CD8-positive, alpha-beta memory T cell (primary cell): ENCODE data around the gene ATP4A. TPM values are rescaled to one million over a fixed set of nuclear protein-coding genes. Genes with fewer than 3 reads are reported as not detected.
A peak's percentile ranks its signal among the peaks of the same experiment; 100 is the strongest.

Experiments
- CTCF ChIA-PET: fragments of 350-600 bp; sonication (Branson Sonifier 250); formaldehyde crosslinking; loops from one replicate; lab custom pipeline; 2021; ENCODE audit warnings: antibody characterized with exemption; lab: Charles Lee
- POLR2A ChIA-PET: fragments of 350-600 bp; sonication (Branson Sonifier 250); formaldehyde crosslinking; loops from one replicate; lab custom pipeline; 2021; ENCODE audit warnings: antibody characterized with exemption; lab: Charles Lee
- DNase-seq, 5 donors: peaks; one replicate each; pipeline versions ENCODE4 v3.0.0 to v3.0.0-alpha.2; 2020 to 2022; ENCODE audit warnings: mixed read lengths in 1 of 5
- H3K27ac ChIP-seq: one replicate; pipeline ENCODE4 v1.7.0; 2013; ENCODE audit warnings: low read depth, mild to moderate bottlenecking, low read length, moderate library complexity
- H3K27me3 ChIP-seq: 2 replicates; pipeline ENCODE4 v1.7.0; 2013; ENCODE audit warnings: low read length, mild to moderate bottlenecking; ENCODE audit not compliant: insufficient read depth, poor library complexity, severe bottlenecking
- H3K36me3 ChIP-seq: 2 replicates; pipeline ENCODE4 v1.7.0; 2013; ENCODE audit warnings: mild to moderate bottlenecking, low read length, moderate library complexity; ENCODE audit not compliant: insufficient read depth
- H3K4me1 ChIP-seq: 2 replicates; pipeline ENCODE4 v1.7.0; 2013; ENCODE audit warnings: mild to moderate bottlenecking, low read length, moderate library complexity; ENCODE audit not compliant: insufficient read depth
- H3K4me3 ChIP-seq: 2 replicates; pipeline ENCODE4 v1.7.0; 2013; ENCODE audit warnings: mild to moderate bottlenecking, low read length
- H3K9me3 ChIP-seq: 2 replicates; pipeline ENCODE4 v1.7.0; 2013; ENCODE audit warnings: mild to moderate bottlenecking, low read length
- H3K27ac Mint-ChIP-seq, 8 donors: one replicate each; pipeline ENCODE4 v1.8.0; 2020 to 2021; ENCODE audit warnings: mixed read lengths in 8 of 8, mild to moderate bottlenecking in 6 of 8, inconsistent platforms in 3 of 8, moderate library complexity in 3 of 8
- H3K27me3 Mint-ChIP-seq, 2 donors: one replicate each; pipeline ENCODE4 v1.8.0; 2020 to 2021; ENCODE audit warnings: mixed read lengths in 2 of 2, mild to moderate bottlenecking in 1 of 2, moderate library complexity in 1 of 2
- H3K36me3 Mint-ChIP-seq, 3 donors: one replicate each; pipeline ENCODE4 v1.8.0; 2020 to 2021; ENCODE audit warnings: mixed read lengths in 3 of 3, inconsistent platforms in 1 of 3, mild to moderate bottlenecking in 1 of 3
- H3K4me1 Mint-ChIP-seq, 3 donors: one replicate each; pipeline ENCODE4 v1.8.0; 2020 to 2021; ENCODE audit warnings: mixed read lengths in 3 of 3, inconsistent platforms in 1 of 3, mild to moderate bottlenecking in 1 of 3
- H3K4me3 Mint-ChIP-seq, 7 donors: one replicate each; pipeline ENCODE4 v1.8.0; 2020 to 2021; ENCODE audit warnings: mixed read lengths in 7 of 7, mild to moderate bottlenecking in 6 of 7, moderate library complexity in 4 of 7, inconsistent platforms in 2 of 7
- H3K9me3 Mint-ChIP-seq, 5 donors: one replicate each; pipeline ENCODE4 v1.8.0; 2020 to 2022; ENCODE audit warnings: mixed read lengths in 5 of 5, mild to moderate bottlenecking in 3 of 5, moderate library complexity in 2 of 5, inconsistent platforms in 1 of 5
- polyA plus RNA-seq: library from polyadenylated mRNA; unstranded; fragments of 300-500 nt; fragmentation: Illumina TruSeq; gene quantifications from one replicate; pipeline ENCODE4 v1.2.3, GENCODE V29; 2021
- total RNA-seq, 2 experiments: library from RNA; stranded (reverse); gene quantifications; one replicate each; pipeline ENCODE4 v1.2.3, GENCODE V29; 2021

ATP4A gene
- total and polyA plus RNA-seq, 3 experiments from 2014 or later: not detected

DNA sequence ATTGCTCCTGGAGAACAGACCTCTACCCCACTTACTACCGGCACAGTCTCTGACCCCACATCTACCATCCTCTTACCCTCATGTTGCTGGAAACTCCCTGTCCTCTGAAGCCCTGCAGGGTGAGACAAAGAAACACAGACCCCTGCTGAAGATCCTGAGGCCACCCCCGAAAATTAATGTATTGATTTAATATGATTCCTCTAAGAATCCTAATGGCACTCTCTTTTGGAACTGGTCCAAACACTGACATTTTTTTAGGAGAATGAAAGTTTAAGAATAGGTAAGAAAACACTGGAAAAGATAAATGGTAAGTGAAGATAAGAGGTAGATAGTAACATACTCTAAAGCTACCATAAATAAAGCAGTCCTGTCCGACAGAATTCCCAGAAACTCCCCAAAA, 55.3 kb downstream of the ATP4A start:
- H3K27me3 Mint-ChIP-seq: peaks cover 17 to 45% of the 10 kb centered on the region in 2 donors
- no peaks in the 10 kb centered on the region for H3K36me3 Mint-ChIP-seq
- ChIA-PET POLR2A (no interaction called here), CTCF (interaction anchor here (1.4 to 2.2 kb wide), 3 partner anchors 13 to 312 kb away, joined by 3 to 9 read pairs (median 5); no protein-coding TSS in a partner anchor)
- DNase-seq: no peak
- Histone ChIP-seq H3K27ac (no peak overlapping the region), H3K27me3 (peaks cover 7% of the 10 kb centered on the region), H3K4me1 (peaks cover 17% of the 10 kb centered on the region), H3K4me3 (no peak overlapping the region), H3K36me3 (no peaks in the 10 kb centered on the region), H3K9me3 (no peaks in the 10 kb centered on the region)
- peaks cover 16 to 23% (median 17%) of the 10 kb centered on the region in 3 donors for H3K4me1 Mint-ChIP-seq
- peak overlapping the region in 5 of 8 donors; percentile 23 to 80 (median 63) for H3K27ac Mint-ChIP-seq
- no peaks in the 10 kb centered on the region for H3K9me3 Mint-ChIP-seq
- no peak overlapping the region for H3K4me3 Mint-ChIP-seq

- DNase-seq: no peak
- Histone ChIP-seq H3K36me3 (no peaks in the 10 kb centered on the region), H3K4me1 (peaks cover 17% of the 10 kb centered on the region), H3K4me3 (no peak overlapping the region), H3K27me3 (peaks cover 7% of the 10 kb centered on the region), H3K27ac (no peak overlapping the region), H3K9me3 (no peaks in the 10 kb centered on the region)
- no peaks in the 10 kb centered on the region for H3K36me3 Mint-ChIP-seq
- ChIA-PET POLR2A (no interaction called here), CTCF (interaction anchor here (1.4 to 2.2 kb wide), 3 partner anchors 13 to 313 kb away, joined by 3 to 9 read pairs (median 5); no protein-coding TSS in a partner anchor)
- no peak overlapping the region for H3K4me3 Mint-ChIP-seq
- no peaks in the 10 kb centered on the region for H3K9me3 Mint-ChIP-seq
- peaks cover 16 to 23% (median 17%) of the 10 kb centered on the region in 3 donors for H3K4me1 Mint-ChIP-seq
- peaks cover 17 to 39% of the 10 kb centered on the region in 2 donors for H3K27me3 Mint-ChIP-seq
- H3K27ac Mint-ChIP-seq: peak overlapping the region in 1 of 8 donors; percentile 51
Observed at GRCh38 chr19:35507561-35507960, 55.9 kb downstream of the ATP4A start.

DNA sequence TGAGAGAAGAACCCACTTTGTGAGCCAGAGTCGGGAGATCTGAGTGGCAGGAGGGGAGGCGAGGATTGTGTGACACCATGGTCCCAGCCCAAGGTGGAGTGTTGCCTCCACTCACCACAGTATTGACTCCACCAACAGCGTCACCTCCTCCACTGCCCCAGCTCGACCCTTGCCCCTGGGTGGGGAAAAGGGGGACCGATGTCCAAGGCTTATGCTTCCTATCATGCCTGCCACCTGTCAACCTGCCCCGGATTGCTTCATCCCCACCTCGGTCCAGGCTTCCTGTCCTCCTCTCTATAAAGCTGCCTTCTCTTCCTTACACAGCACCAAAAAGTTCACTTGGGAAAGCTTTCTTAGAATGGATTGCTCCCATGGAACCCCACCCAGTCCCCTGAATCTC, 57.4 kb downstream of the ATP4A start:
- no peaks in the 10 kb centered on the region for H3K36me3 Mint-ChIP-seq
- Histone ChIP-seq H3K36me3 (no peaks in the 10 kb centered on the region), H3K9me3 (no peaks in the 10 kb centered on the region), H3K27me3 (peaks cover 7% of the 10 kb centered on the region), H3K4me3 (no peak overlapping the region), H3K27ac (no peak overlapping the region), H3K4me1 (peaks cover 17% of the 10 kb centered on the region)
- H3K27ac Mint-ChIP-seq: peak overlapping the region in 1 of 8 donors; percentile 9
- DNase-seq: no peak
- no peak overlapping the region for H3K4me3 Mint-ChIP-seq
- CTCF ChIA-PET: interaction anchor here (1.2 kb wide), 1 partner anchor 153 kb away, joined by 3 read pairs; no protein-coding TSS in a partner anchor
- POLR2A ChIA-PET: no interaction called here
- H3K9me3 Mint-ChIP-seq: no peaks in the 10 kb centered on the region
- peaks cover 20 to 27% (median 21%) of the 10 kb centered on the region in 3 donors for H3K4me1 Mint-ChIP-seq
- H3K27me3 Mint-ChIP-seq: peaks cover 12 to 35% of the 10 kb centered on the region in 2 donors

- Histone ChIP-seq H3K4me3 (no peak overlapping the region), H3K4me1 (no peaks in the 10 kb centered on the region), H3K36me3 (no peaks in the 10 kb centered on the region), H3K9me3 (no peaks in the 10 kb centered on the region), H3K27me3 (no peaks in the 10 kb centered on the region), H3K27ac (no peak overlapping the region)
- Mint-ChIP-seq H3K36me3 (no peaks in the 10 kb centered on the region), H3K9me3 (no peaks in the 10 kb centered on the region), H3K4me3 (no peak overlapping the region), H3K27ac (no peak overlapping the region), H3K27me3 (peaks cover 8 to 28% of the 10 kb centered on the region in 2 donors), H3K4me1 (peaks cover 3 to 5% (median 4%) of the 10 kb centered on the region in 3 donors)
- CTCF ChIA-PET: interaction anchor here (1.4 kb wide), 1 partner anchor 11 kb away, joined by 4 read pairs; no protein-coding TSS in a partner anchor
- POLR2A ChIA-PET: no interaction called here
- DNase-seq: no peak
Observed at GRCh38 chr19:35502751-35503150, 60.7 kb downstream of the ATP4A start.

GRCh38 chr19:35501684-35502083, 61.8 kb downstream of the ATP4A start:
- ChIA-PET POLR2A (no interaction called here), CTCF (interaction anchor here (0.9 kb wide), 1 partner anchor 9 kb away, joined by 3 read pairs; no protein-coding TSS in a partner anchor)
- H3K9me3 ChIP-seq: no peaks in the 10 kb centered on the region
- no peak overlapping the region for H3K4me3 Mint-ChIP-seq
- peaks cover 3 to 5% (median 4%) of the 10 kb centered on the region in 3 donors for H3K4me1 Mint-ChIP-seq
- no peaks in the 10 kb centered on the region for H3K9me3 Mint-ChIP-seq
- no peaks in the 10 kb centered on the region for H3K4me1 ChIP-seq
- DNase-seq: no peak
- no peaks in the 10 kb centered on the region for H3K27me3 ChIP-seq
- H3K36me3 Mint-ChIP-seq: no peaks in the 10 kb centered on the region
- no peak overlapping the region for H3K27ac ChIP-seq
- H3K27me3 Mint-ChIP-seq: peaks cover 10 to 24% of the 10 kb centered on the region in 2 donors
- H3K36me3 ChIP-seq: no peaks in the 10 kb centered on the region
- H3K27ac Mint-ChIP-seq: no peak overlapping the region
- H3K4me3 ChIP-seq: no peak overlapping the region

DNA sequence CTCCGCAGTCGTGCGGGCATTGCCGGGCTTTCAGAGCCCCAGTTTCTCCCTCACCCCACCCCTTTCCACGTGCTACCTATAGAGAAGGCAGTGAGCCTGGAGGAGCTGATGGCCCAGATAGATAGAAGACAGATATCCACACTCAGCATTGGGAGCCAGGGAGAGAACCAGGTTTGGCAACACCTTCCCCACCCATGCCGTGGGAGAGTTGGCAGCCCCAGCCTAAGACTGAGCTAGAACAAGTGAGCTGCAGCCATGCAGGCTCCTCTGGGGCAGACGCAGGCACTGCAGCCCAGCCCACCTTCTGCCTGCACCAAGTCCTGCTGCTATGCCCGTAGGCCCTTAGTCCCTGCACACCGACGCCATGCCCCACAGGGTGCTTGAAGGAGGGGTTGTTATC, 62.8 kb downstream of the ATP4A start:
- no peak overlapping the region for H3K27ac ChIP-seq
- H3K9me3 ChIP-seq: no peaks in the 10 kb centered on the region
- H3K27me3 ChIP-seq: no peaks in the 10 kb centered on the region
- no peaks in the 10 kb centered on the region for H3K4me1 ChIP-seq
- H3K4me3 ChIP-seq: no peak overlapping the region
- peaks cover 10 to 16% of the 10 kb centered on the region in 2 donors for H3K27me3 Mint-ChIP-seq
- no peak for DNase-seq
- H3K27ac Mint-ChIP-seq: no peak overlapping the region
- ChIA-PET POLR2A (no interaction called here), CTCF (no interaction called here)
- H3K36me3 ChIP-seq: no peaks in the 10 kb centered on the region
- no peaks in the 10 kb centered on the region for H3K9me3 Mint-ChIP-seq
- H3K4me3 Mint-ChIP-seq: no peak overlapping the region
- no peaks in the 10 kb centered on the region for H3K36me3 Mint-ChIP-seq
- H3K4me1 Mint-ChIP-seq: peaks cover 3 to 5% (median 4%) of the 10 kb centered on the region in 3 donors

Other genes with a start within 250 kb of the ATP4A start
- gene CD22, start 234.5 kb downstream of the ATP4A start, total RNA-seq: under 1 TPM in 1 of 2 experiments, not detected in 1; 0.09 TPM
- gene CD22, start 234.5 kb downstream of the ATP4A start, polyA plus RNA-seq: not detected
- not detected for gene FFAR1, start 215.8 kb downstream of the ATP4A start, total RNA-seq
- not detected for gene FFAR1, start 215.8 kb downstream of the ATP4A start, polyA plus RNA-seq
- gene FFAR3, start 205.2 kb downstream of the ATP4A start, total RNA-seq: not detected
- not detected for gene FFAR3, start 205.2 kb downstream of the ATP4A start, polyA plus RNA-seq
- not detected for gene GPR42, start 192.6 kb downstream of the ATP4A start, total RNA-seq
- not detected for gene GPR42, start 192.6 kb downstream of the ATP4A start, polyA plus RNA-seq
- not detected for gene FFAR2, start 115.4 kb downstream of the ATP4A start, total RNA-seq
- not detected for gene FFAR2, start 115.4 kb downstream of the ATP4A start, polyA plus RNA-seq
- gene KRTDAP, start 73.2 kb downstream of the ATP4A start, total RNA-seq: not detected
- not detected for gene KRTDAP, start 73.2 kb downstream of the ATP4A start, polyA plus RNA-seq
- 1 to 10 TPM; 1.7 to 2.2 TPM for gene DMKN, start 50.0 kb downstream of the ATP4A start, total RNA-seq
- gene DMKN, start 50.0 kb downstream of the ATP4A start, polyA plus RNA-seq: 10.2 TPM
- gene SBSN, start 35.3 kb downstream of the ATP4A start, total RNA-seq: not detected
- not detected for gene SBSN, start 35.3 kb downstream of the ATP4A start, polyA plus RNA-seq
- not detected for gene GAPDHS, start 30.2 kb downstream of the ATP4A start, total RNA-seq
- not detected for gene GAPDHS, start 30.2 kb downstream of the ATP4A start, polyA plus RNA-seq
- gene TMEM147, start 18.0 kb downstream of the ATP4A start, total RNA-seq: 10 to 100 TPM; 82.6 to 91.4 TPM
- 175 TPM for gene TMEM147, start 18.0 kb downstream of the ATP4A start, polyA plus RNA-seq
- gene PMIS2, start 22.5 kb upstream of the ATP4A start, total RNA-seq: not detected
- gene PMIS2, start 22.5 kb upstream of the ATP4A start, polyA plus RNA-seq: not detected
- gene HAUS5, start 49.1 kb upstream of the ATP4A start, total RNA-seq: 10 to 100 TPM; 37.3 to 39.3 TPM
- 6.7 TPM for gene HAUS5, start 49.1 kb upstream of the ATP4A start, polyA plus RNA-seq
- gene RBM42, start 65.4 kb upstream of the ATP4A start, total RNA-seq: 100 to 1,000 TPM; 109 to 116 TPM
- 62.4 TPM for gene RBM42, start 65.4 kb upstream of the ATP4A start, polyA plus RNA-seq
- gene ETV2, start 78.1 kb upstream of the ATP4A start, total RNA-seq: 1 to 10 TPM; 1.2 TPM
- 1.4 TPM for gene ETV2, start 78.1 kb upstream of the ATP4A start, polyA plus RNA-seq
- 100 to 1,000 TPM; 433 to 452 TPM for gene COX6B1, start 84.7 kb upstream of the ATP4A start, total RNA-seq
- gene COX6B1, start 84.7 kb upstream of the ATP4A start, polyA plus RNA-seq: 753 TPM
- under 1 TPM in 1 of 2 experiments, not detected in 1; 0.22 TPM for gene UPK1A, start 102.9 kb upstream of the ATP4A start, total RNA-seq
- gene UPK1A, start 102.9 kb upstream of the ATP4A start, polyA plus RNA-seq: not detected
- 100 to 1,000 TPM; 223 to 225 TPM for gene ZBTB32, start 140.9 kb upstream of the ATP4A start, total RNA-seq
- 0.77 TPM for gene ZBTB32, start 140.9 kb upstream of the ATP4A start, polyA plus RNA-seq
- 10 to 100 TPM; 62.6 to 67.8 TPM for gene KMT2B, start 154.3 kb upstream of the ATP4A start, total RNA-seq
- 2.9 TPM for gene KMT2B, start 154.3 kb upstream of the ATP4A start, polyA plus RNA-seq
- gene IGFLR1, start 178.8 kb upstream of the ATP4A start, total RNA-seq: 100 to 1,000 TPM; 108 to 110 TPM
- 96.7 TPM for gene IGFLR1, start 178.8 kb upstream of the ATP4A start, polyA plus RNA-seq
- gene U2AF1L4, start 181.8 kb upstream of the ATP4A start, total RNA-seq: 10 to 100 TPM; 29.0 to 32.2 TPM
- gene U2AF1L4, start 181.8 kb upstream of the ATP4A start, polyA plus RNA-seq: 37.5 TPM
- 10 to 100 TPM; 50.8 to 57.8 TPM for gene PSENEN, start 182.0 kb upstream of the ATP4A start, total RNA-seq
- gene PSENEN, start 182.0 kb upstream of the ATP4A start, polyA plus RNA-seq: 101 TPM
- gene LIN37, start 184.9 kb upstream of the ATP4A start, total RNA-seq: 10 to 100 TPM in 1 of 2 experiments, 1 to 10 TPM in 1; 8.8 to 10.5 TPM
- gene LIN37, start 184.9 kb upstream of the ATP4A start, polyA plus RNA-seq: 12.7 TPM
- gene HSPB6, start 193.4 kb upstream of the ATP4A start, total RNA-seq: not detected
- not detected for gene HSPB6, start 193.4 kb upstream of the ATP4A start, polyA plus RNA-seq
- 10 to 100 TPM; 35.2 to 40.5 TPM for gene PROSER3, start 194.5 kb upstream of the ATP4A start, total RNA-seq
- gene PROSER3, start 194.5 kb upstream of the ATP4A start, polyA plus RNA-seq: 8.3 TPM
- gene ARHGAP33, start 211.9 kb upstream of the ATP4A start, total RNA-seq: 10 to 100 TPM in 1 of 2 experiments, 1 to 10 TPM in 1; 9.2 to 11.9 TPM
- gene ARHGAP33, start 211.9 kb upstream of the ATP4A start, polyA plus RNA-seq: 0.71 TPM
- gene PRODH2, start 249.2 kb upstream of the ATP4A start, total RNA-seq: not detected
- not detected for gene PRODH2, start 249.2 kb upstream of the ATP4A start, polyA plus RNA-seq